ENCODE measurements around the gene TARBP2.

DNA sequence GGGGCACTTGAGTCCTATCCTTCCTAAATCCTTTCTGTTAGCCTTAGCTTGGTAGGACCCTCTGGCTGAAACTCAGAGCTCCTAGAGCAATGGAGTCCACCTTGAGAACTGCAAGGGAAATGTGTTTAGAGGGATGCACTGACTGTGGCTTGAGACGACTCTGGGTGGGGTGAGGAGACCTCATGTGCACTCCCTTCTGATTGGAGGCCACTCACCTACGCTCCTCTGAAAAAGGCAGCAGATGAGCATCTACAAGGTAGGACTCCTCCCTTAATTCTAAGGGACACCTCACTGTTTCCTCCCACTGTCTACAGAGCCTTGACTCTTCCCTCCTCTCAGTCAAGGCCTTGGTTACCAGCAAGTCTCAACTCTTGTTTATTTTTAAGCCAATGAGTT, 2.9 kb upstream of the TARBP2 start:
- TF ChIP-seq RAD21 (IDR thresholded peaks at IDR 0.05; ENCODE audit: low read length) (no peak), POLR2AphosphoS5 (IDR thresholded peaks at IDR 0.05; ENCODE audit: low read depth, low read length) (no peak), EP300 (IDR thresholded peaks at IDR 0.05; ENCODE audit: borderline replicate concordance in 1 of 2, low read depth in 1 of 2, low read length in 1 of 2) (no peak), MEF2A (IDR thresholded peaks at IDR 0.05; ENCODE audit: borderline replicate concordance, low read depth) (no peak), TCF12 (IDR thresholded peaks at IDR 0.05) (no peak), NRF1 (IDR thresholded peaks at IDR 0.05; ENCODE audit: low read depth, low read length) (no peak), RFX5 (IDR thresholded peaks at IDR 0.05; ENCODE audit: low read length) (no peak)

All from SK-N-SH (cell line).